GM12892 (cell line): ENCODE measurements around the gene POLR1D.

Experiments used
- DNase-seq: peaks from one replicate; pipeline ENCODE4 v3.0.0; 2011; ENCODE audit not compliant: insufficient read length
- FAIRE-seq: peaks from 2 replicates; lab custom pipeline; 2011; peaks lifted over from hg19 to GRCh38; lab: Jason Lieb, UNC
- POLR2A ChIP-seq: IDR thresholded peaks from 2 replicates; pipeline ENCODE4 v1.6.1; 2011; ENCODE audit warnings: low read depth, low read length, control low read depth
- POLR2AphosphoS5 ChIP-seq: IDR thresholded peaks from 2 replicates; pipeline ENCODE4 v1.6.1; 2011; ENCODE audit warnings: low read depth, low read length, control low read depth
- TAF1 ChIP-seq: IDR thresholded peaks from 2 replicates; pipeline ENCODE4 v1.6.1; 2011; ENCODE audit warnings: low read depth, mild to moderate bottlenecking, control low read depth, low read length, borderline replicate concordance

Gene POLR1D

GRCh38 chr13:27650312-27650711 lies 28.6 kb downstream of the POLR1D start:
- TF ChIP-seq TAF1 (no peak), POLR2AphosphoS5 (no peak), POLR2A (no peak)
- FAIRE-seq (peak; percentile 61), DNase-seq (no peak)

GRCh38 chr13:27654059-27654458 lies 32.4 kb downstream of the POLR1D start:
- no peak for DNase-seq
- TF ChIP-seq POLR2AphosphoS5 (no peak), POLR2A (no peak), TAF1 (no peak)
- no peak for FAIRE-seq

GRCh38 chr13:27654816-27655215 lies 33.1 kb downstream of the POLR1D start:
- FAIRE-seq (no peak), DNase-seq (no peak)
- TF ChIP-seq POLR2A (no peak), POLR2AphosphoS5 (no peak), TAF1 (no peak)

GRCh38 chr13:27657724-27658123 lies 36.0 kb downstream of the POLR1D start:
- DNase-seq (no peak), FAIRE-seq (no peak)
- no peak for TF ChIP-seq POLR2AphosphoS5
- no peak for TF ChIP-seq POLR2A
- TF ChIP-seq TAF1: no peak

- TF ChIP-seq TAF1: no peak
- TF ChIP-seq POLR2A: no peak
- no peak for TF ChIP-seq POLR2AphosphoS5
- FAIRE-seq: no peak
These were observed 36.9 kb downstream of the POLR1D start for GRCh38 chr13:27658546-27658945.

GRCh38 chr13:27659145-27659865 lies 37.6 kb downstream of the POLR1D start:
- TF ChIP-seq TAF1: no peak
- no peak for TF ChIP-seq POLR2AphosphoS5
- no peak for TF ChIP-seq POLR2A
- no peak for DNase-seq
- no peak for FAIRE-seq

More at GRCh38 chr13:27658546-27658945, 36.9 kb downstream of the POLR1D start:
- no peak for DNase-seq

GRCh38 chr13:27660511-27660910 lies 38.8 kb downstream of the POLR1D start:
- DNase-seq: no peak
- FAIRE-seq: no peak
- no peak for TF ChIP-seq TAF1
- no peak for TF ChIP-seq POLR2A
- TF ChIP-seq POLR2AphosphoS5: no peak

- FAIRE-seq: no peak
- DNase-seq: no peak
- no peak for TF ChIP-seq POLR2A
- no peak for TF ChIP-seq TAF1
- no peak for TF ChIP-seq POLR2AphosphoS5
These were observed 39.3 kb downstream of the POLR1D start for GRCh38 chr13:27661017-27661416.

GRCh38 chr13:27662738-27663470 lies 41.2 kb downstream of the POLR1D start:
- no peak for FAIRE-seq
- no peak for TF ChIP-seq TAF1
- no peak for TF ChIP-seq POLR2A
- TF ChIP-seq POLR2AphosphoS5: no peak
- no peak for DNase-seq

GRCh38 chr13:27663947-27664346 lies 42.3 kb downstream of the POLR1D start:
- no peak for TF ChIP-seq TAF1
- FAIRE-seq: no peak

GRCh38 chr13:27665333-27665732 lies 43.6 kb downstream of the POLR1D start:
- FAIRE-seq (no peak), DNase-seq (no peak)
- no peak for TF ChIP-seq POLR2A

More at GRCh38 chr13:27663947-27664346, 42.3 kb downstream of the POLR1D start:
- DNase-seq: no peak

GRCh38 chr13:27665761-27666160 lies 44.1 kb downstream of the POLR1D start:
- no peak for TF ChIP-seq TAF1
- TF ChIP-seq POLR2A: no peak
- no peak for TF ChIP-seq POLR2AphosphoS5
- DNase-seq (no peak), FAIRE-seq (no peak)

GRCh38 chr13:27666951-27667350 lies 45.3 kb downstream of the POLR1D start:
- DNase-seq: no peak
- TF ChIP-seq POLR2A: no peak
- no peak for TF ChIP-seq TAF1
- no peak for TF ChIP-seq POLR2AphosphoS5
- FAIRE-seq: no peak
